AG04450 (cell line): ENCODE data around the gene SPRING1. TPM values are rescaled to one million over a fixed set of nuclear protein-coding genes. Genes with fewer than 3 reads are reported as not detected.

Source experiments
- CTCF ChIA-PET: fragments of 300-600, 350-600 bp; formaldehyde crosslinking; extraction: SDS; loops from one replicate; lab custom pipeline; 2022; ENCODE audit warnings: antibody characterized with exemption, inconsistent platforms; lab: Charles Lee
- POLR2A ChIA-PET: fragments of 350-600 bp; formaldehyde crosslinking; extraction: SDS; loops from one replicate; lab custom pipeline; 2021; ENCODE audit warnings: antibody characterized with exemption, inconsistent platforms; lab: Yijun Ruan, JAX
- DNase-seq: peaks from one replicate; pipeline ENCODE4 v3.0.0-alpha.2; 2011; ENCODE audit warnings: low read depth, low spot score
- H3K27ac ChIP-seq: one replicate; pipeline ENCODE4 v1.5.1; 2012; ENCODE audit warnings: low read depth, low read length, control low read depth
- H3K27me3 ChIP-seq: one replicate; pipeline ENCODE4 v1.6.0; 2012; ENCODE audit warnings: low read length; ENCODE audit not compliant: control insufficient read depth, insufficient read depth
- H3K4me3 ChIP-seq: 2 replicates; pipeline ENCODE4 v1.5.1; 2011; ENCODE audit warnings: mild to moderate bottlenecking, low read depth, low read length, control low read depth
- H3K9me3 ChIP-seq: 2 replicates; pipeline ENCODE4 v1.5.1; 2012; ENCODE audit warnings: low read length; ENCODE audit not compliant: control insufficient read depth, insufficient read depth
- CTCF ChIP-seq: IDR thresholded peaks from 2 replicates; pipeline ENCODE4 v1.5.1; 2011; ENCODE audit warnings: low read depth, low read length, control low read depth, inconsistent platforms
- polyA plus RNA-seq: library from polyadenylated mRNA; depleted of rRNA; stranded (reverse); fragments of >200 nt; gene quantifications from 2 replicates; pipeline ENCODE4 v1.2.3, GENCODE V29; 2011

SPRING1 gene
- polyA plus RNA-seq, 1 experiment = 15.5 TPM

- H3K27ac ChIP-seq = no peak overlapping the region
- H3K4me3 ChIP-seq = no peak overlapping the region
- no peaks in the 10 kb centered on the region for H3K27me3 ChIP-seq
- no peak for TF ChIP-seq CTCF
- ChIA-PET POLR2A (no interaction called here), CTCF (interaction anchor here (0.7 to 2.6 kb wide), 3 partner anchors 8 to 712 kb away, joined by 3 to 13 read pairs (median 10); partner anchors contain the start of gene HRK)
- no peak for DNase-seq
- H3K9me3 ChIP-seq = no peaks in the 10 kb centered on the region
Measured at GRCh38 chr12:116710370-116711150, 27.3 kb downstream of the SPRING1 start.

- no peak for DNase-seq
- no peaks in the 10 kb centered on the region for H3K9me3 ChIP-seq
- ChIA-PET CTCF (interaction anchor here (0.6 to 2.6 kb wide), 9 partner anchors 9 to 957 kb away, joined by 3 to 13 read pairs (median 4); partner anchors contain the start of gene HRK), POLR2A (no interaction called here)
- H3K27me3 ChIP-seq = no peaks in the 10 kb centered on the region
- no peak overlapping the region for H3K4me3 ChIP-seq
- TF ChIP-seq CTCF = no peak
- no peak overlapping the region for H3K27ac ChIP-seq
Measured at GRCh38 chr12:116709768-116710167, 28.1 kb downstream of the SPRING1 start.

- Histone ChIP-seq H3K9me3 (no peaks in the 10 kb centered on the region), H3K27me3 (no peaks in the 10 kb centered on the region), H3K27ac (no peak overlapping the region), H3K4me3 (no peak overlapping the region)
- ChIA-PET POLR2A (no interaction called here), CTCF (interaction anchor here (0.5 to 2.6 kb wide), 14 partner anchors 9 to 1552 kb away, joined by 3 to 13 read pairs (median 4); partner anchors contain the start of gene HRK)
- peak; percentile 40 for TF ChIP-seq CTCF
- no peak for DNase-seq
Measured at GRCh38 chr12:116708826-116709756, 28.8 kb downstream of the SPRING1 start.

- no peak for DNase-seq
- TF ChIP-seq CTCF = no peak
- H3K27me3 ChIP-seq = no peaks in the 10 kb centered on the region
- no peak overlapping the region for H3K27ac ChIP-seq
- ChIA-PET POLR2A (no interaction called here), CTCF (interaction anchor here (1.1 kb wide), 1 partner anchor 11 kb away, joined by 4 read pairs; no protein-coding TSS in a partner anchor)
- H3K9me3 ChIP-seq = no peaks in the 10 kb centered on the region
- H3K4me3 ChIP-seq = no peak overlapping the region
Measured at GRCh38 chr12:116707751-116708150, 30.1 kb downstream of the SPRING1 start.
